HepG2 (cell line): ENCODE data around the gene NOC2L.

Experiments used
- ATF3 ChIP-seq: sonication (generic); formaldehyde crosslinking; IDR thresholded peaks from 2 replicates; pipeline ENCODE4 v1.4.0; 2020; ENCODE audit warnings: missing genetic modification reagents
- CTCF ChIP-seq: sonication (generic); formaldehyde crosslinking; IDR thresholded peaks from 2 replicates; pipeline ENCODE4 v1.5.0; 2020; ENCODE audit warnings: mild to moderate bottlenecking, missing genetic modification reagents, moderate library complexity
- POLR2A ChIP-seq, 2 experiments: IDR thresholded peaks; 2 replicates each; pipeline ENCODE4 v1.6.1; 2011; ENCODE audit warnings: low read depth in 2 of 2, low read length in 2 of 2, mild to moderate bottlenecking in 1 of 2, moderate library complexity in 1 of 2; ENCODE audit not compliant: insufficient read depth in 1 of 2

GRCh38 chr1:997713-997992 lies 38.6 kb upstream of the NOC2L start:
- TF ChIP-seq POLR2A (IDR thresholded peaks at IDR 0.05; ENCODE audit: insufficient read depth in 1 of 2, low read depth in 2 of 2, low read length in 2 of 2), result no peak
- no peak for TF ChIP-seq CTCF (CRISPR knock-in tag)
- TF ChIP-seq ATF3, result no peak
